Measurements from ENCODE around the gene FOXN3. TPM values are rescaled to one million over a fixed set of nuclear protein-coding genes. Genes with fewer than 3 reads are reported as not detected.

Gene FOXN3
- polyA plus RNA-seq, 1 donor (not counting 4 experiments of a cell fraction or from before 2014, with no cell fraction given), result 10.2 TPM

DNA sequence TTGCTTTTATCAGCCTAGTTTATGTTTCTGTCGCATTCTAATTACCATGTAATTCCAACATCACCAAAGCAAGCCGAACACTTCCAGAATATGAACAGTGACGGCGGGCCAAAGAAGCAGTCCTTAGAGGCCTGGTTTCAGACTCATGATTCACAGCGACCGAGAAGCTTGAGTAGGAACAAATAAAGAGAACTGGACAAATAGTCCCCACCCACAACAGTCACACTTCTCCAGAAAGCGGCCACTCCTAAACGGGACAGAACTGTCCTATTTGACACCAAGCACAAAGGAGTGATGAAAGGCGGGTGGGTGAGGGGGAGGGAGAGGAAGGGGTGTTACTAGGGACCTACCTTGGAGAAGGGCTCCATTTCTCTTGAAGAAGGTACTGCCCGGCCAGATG, 136.4 kb downstream of the FOXN3 start:
- dilution Hi-C loops (cut with MboI; ENCODE audit: extremely low pct_ligation_motif_present, low sequenced_read_pairs), result no loop called here
- no peak overlapping the region for H3K4me3 ChIP-seq (ENCODE audit: control insufficient read depth in 2 of 3, extremely low read depth in 1 of 3, insufficient read depth in 2 of 3, low read depth in 1 of 3, low read length in 3 of 3)
- H3K4me1 ChIP-seq (ENCODE audit: control insufficient read depth, extremely low read depth, insufficient read depth, low read length), result no peaks in the 10 kb centered on the region
- H3K79me2 ChIP-seq (ENCODE audit: control insufficient read depth, insufficient read depth, low read length), result no peaks in the 10 kb centered on the region
- no peaks in the 10 kb centered on the region for H3K9me1 ChIP-seq (ENCODE audit: control insufficient read depth, extremely low read depth, insufficient read depth, low read length)
- H3K9ac ChIP-seq (ENCODE audit: control insufficient read depth, extremely low read depth, insufficient read depth, low read length), result no peak overlapping the region
- no peak overlapping the region for H3K4me2 ChIP-seq (ENCODE audit: control insufficient read depth, extremely low read depth, insufficient read depth, low read depth, low read length)
- no peaks in the 10 kb centered on the region for H3K36me3 ChIP-seq (ENCODE audit: control insufficient read depth in 2 of 2, extremely low read depth in 1 of 2, insufficient read depth in 2 of 2, low read length in 2 of 2)
- TF ChIP-seq EZH2 (IDR thresholded peaks at IDR 0.05; ENCODE audit: low read length) (no peak), CTCF (optimal IDR thresholded peaks at IDR 0.05 in 1 of 3, IDR thresholded peaks at IDR 0.05 in 1 of 3, conservative IDR thresholded peaks at IDR 0.05 in 1 of 3; ENCODE audit: extremely low read depth in 1 of 3, insufficient read depth in 2 of 3, low read length in 3 of 3) (no peak)
- H4K20me1 ChIP-seq (ENCODE audit: control insufficient read depth, extremely low read depth, insufficient read depth, low read length), result no peaks in the 10 kb centered on the region
- FAIRE-seq (no peak), DNase-seq (ENCODE audit: low read depth, low spot score) (no peak)
- no peak overlapping the region for H3K27ac ChIP-seq (ENCODE audit: control insufficient read depth, insufficient read depth, low read length)
- no peak overlapping the region for H2AFZ ChIP-seq (ENCODE audit: control insufficient read depth, low read length)
- H3K9me3 ChIP-seq (ENCODE audit: control insufficient read depth, low read depth, low read length), result no peaks in the 10 kb centered on the region
- no peaks in the 10 kb centered on the region for H3K27me3 ChIP-seq (ENCODE audit: control insufficient read depth, extremely low read depth, insufficient read depth, low read length)

GRCh38 chr14:89279649-89280232, 137.3 kb downstream of the FOXN3 start:
- no peak overlapping the region for H3K27ac ChIP-seq (ENCODE audit: control insufficient read depth, insufficient read depth, low read length)
- no peak for FAIRE-seq
- no peaks in the 10 kb centered on the region for H3K9me1 ChIP-seq (ENCODE audit: control insufficient read depth, extremely low read depth, insufficient read depth, low read length)
- dilution Hi-C loops (cut with MboI; ENCODE audit: extremely low pct_ligation_motif_present, low sequenced_read_pairs), result no loop called here
- H4K20me1 ChIP-seq (ENCODE audit: control insufficient read depth, extremely low read depth, insufficient read depth, low read length), result no peaks in the 10 kb centered on the region
- H3K36me3 ChIP-seq (ENCODE audit: control insufficient read depth in 2 of 2, extremely low read depth in 1 of 2, insufficient read depth in 2 of 2, low read length in 2 of 2), result peaks cover 0 to 1% of the 10 kb centered on the region in 2 experiments
- H3K27me3 ChIP-seq (ENCODE audit: control insufficient read depth, extremely low read depth, insufficient read depth, low read length), result no peaks in the 10 kb centered on the region
- H3K4me2 ChIP-seq (ENCODE audit: control insufficient read depth, extremely low read depth, insufficient read depth, low read depth, low read length), result no peak overlapping the region
- TF ChIP-seq CTCF (optimal IDR thresholded peaks at IDR 0.05 in 1 of 3, IDR thresholded peaks at IDR 0.05 in 1 of 3, conservative IDR thresholded peaks at IDR 0.05 in 1 of 3; ENCODE audit: extremely low read depth in 1 of 3, insufficient read depth in 2 of 3, low read length in 3 of 3) (no peak), EZH2 (IDR thresholded peaks at IDR 0.05; ENCODE audit: low read length) (no peak)
- no peaks in the 10 kb centered on the region for H3K9me3 ChIP-seq (ENCODE audit: control insufficient read depth, low read depth, low read length)
- no peaks in the 10 kb centered on the region for H3K4me1 ChIP-seq (ENCODE audit: control insufficient read depth, extremely low read depth, insufficient read depth, low read length)
- no peak overlapping the region for H2AFZ ChIP-seq (ENCODE audit: control insufficient read depth, low read length)
- no peak for DNase-seq (ENCODE audit: low read depth, low spot score)
- no peak overlapping the region for H3K9ac ChIP-seq (ENCODE audit: control insufficient read depth, extremely low read depth, insufficient read depth, low read length)
- H3K4me3 ChIP-seq (ENCODE audit: control insufficient read depth in 2 of 3, extremely low read depth in 1 of 3, insufficient read depth in 2 of 3, low read depth in 1 of 3, low read length in 3 of 3), result no peak overlapping the region
- H3K79me2 ChIP-seq (ENCODE audit: control insufficient read depth, insufficient read depth, low read length), result no peaks in the 10 kb centered on the region
